Skeletal muscle tissue (tissue), 4 donors: ENCODE measurements around the gene DMAP1. TPM values are rescaled to one million over a fixed set of nuclear protein-coding genes. Genes with fewer than 3 reads are reported as not detected.

Source experiments
- H3K27ac ChIP-seq: one replicate; pipeline ENCODE4 v1.7.0; 2013; ENCODE audit warnings: mild to moderate bottlenecking, low read depth, low read length, inconsistent platforms
- H3K27me3 ChIP-seq, 3 donors: one replicate each; pipeline ENCODE4 v1.7.0; 2013; ENCODE audit warnings: low read length in 3 of 3; ENCODE audit not compliant: control insufficient read depth in 3 of 3, insufficient read depth in 3 of 3
- H3K36me3 ChIP-seq, 3 donors: one replicate each; pipeline ENCODE4 v1.7.0; 2013; ENCODE audit warnings: low read length in 3 of 3; ENCODE audit not compliant: control insufficient read depth in 3 of 3, insufficient read depth in 3 of 3
- H3K4me1 ChIP-seq, 3 donors: one replicate each; pipeline ENCODE4 v1.7.0; 2013; ENCODE audit warnings: low read length in 3 of 3, mild to moderate bottlenecking in 3 of 3; ENCODE audit not compliant: control insufficient read depth in 3 of 3, insufficient read depth in 3 of 3
- H3K4me3 ChIP-seq, 3 donors: one replicate each; pipeline ENCODE4 v1.7.0; 2013; ENCODE audit warnings: low read length in 3 of 3
- H3K9ac ChIP-seq, 3 donors: one replicate each; pipeline ENCODE4 v1.7.0; 2013; ENCODE audit warnings: low read length in 3 of 3, mild to moderate bottlenecking in 3 of 3, moderate library complexity in 2 of 3, low read depth in 1 of 3
- H3K9me3 ChIP-seq, 3 donors: one replicate each; pipeline ENCODE4 v1.7.0; 2013; ENCODE audit warnings: low read length in 3 of 3; ENCODE audit not compliant: control insufficient read depth in 3 of 3
- total RNA-seq: library from RNA; depleted of rRNA; stranded (reverse); fragments of >200 nt; gene quantifications from one replicate; pipeline ENCODE4 v1.2.3, GENCODE V29; 2014
- donor health status: Osteomylitis.

The DMAP1 gene
- total RNA-seq, 1 donor from 2014 or later = 14.6 TPM

DNA sequence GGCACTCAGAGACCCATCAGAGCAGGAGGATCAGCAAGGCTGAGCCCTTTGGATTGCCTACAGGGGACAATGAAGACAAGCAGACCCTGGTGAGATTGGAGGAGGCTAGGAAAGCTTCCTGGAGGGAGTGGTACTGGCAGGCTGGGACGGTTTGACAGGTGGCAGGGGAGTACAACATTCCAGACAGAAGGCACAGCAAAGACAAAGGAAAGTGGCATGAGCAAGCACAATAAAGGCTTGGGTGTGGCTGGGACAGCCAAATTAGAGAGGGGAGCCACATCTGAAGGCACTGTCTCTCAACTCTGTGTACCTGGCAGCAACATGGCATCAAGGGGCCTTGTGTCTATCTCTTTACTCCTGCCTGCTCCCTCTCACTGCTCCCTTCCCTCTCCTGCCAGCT lies 38.2 kb downstream of the DMAP1 start:
- H3K9me3 ChIP-seq = no peaks in the 10 kb centered on the region

GRCh38 chr1:44251989-44252671 lies 38.9 kb downstream of the DMAP1 start:
- no peak overlapping the region for H3K9ac ChIP-seq
- no peak overlapping the region for H3K27ac ChIP-seq
- H3K36me3 ChIP-seq = peaks cover 0 to 6% (median 6%) of the 10 kb centered on the region in 3 donors

More for the DNA sequence above, 38.2 kb downstream of the DMAP1 start:
- Histone ChIP-seq H3K36me3 (peaks cover 0 to 11% (median 6%) of the 10 kb centered on the region in 3 donors), H3K27ac (no peak overlapping the region), H3K4me3 (no peak overlapping the region), H3K4me1 (no peaks in the 10 kb centered on the region), H3K9ac (no peak overlapping the region), H3K27me3 (no peaks in the 10 kb centered on the region)

GRCh38 chr1:44254392-44254910 lies 41.2 kb downstream of the DMAP1 start:
- H3K36me3 ChIP-seq = peaks cover 0 to 3% (median 1%) of the 10 kb centered on the region in 3 donors
- H3K9ac ChIP-seq = no peak overlapping the region
- no peaks in the 10 kb centered on the region for H3K4me1 ChIP-seq
- no peaks in the 10 kb centered on the region for H3K27me3 ChIP-seq
- H3K27ac ChIP-seq = no peak overlapping the region
- no peak overlapping the region for H3K4me3 ChIP-seq
- H3K9me3 ChIP-seq = no peaks in the 10 kb centered on the region

More at GRCh38 chr1:44251989-44252671, 38.9 kb downstream of the DMAP1 start:
- H3K4me3 ChIP-seq = no peak overlapping the region
- H3K9me3 ChIP-seq = no peaks in the 10 kb centered on the region
- no peaks in the 10 kb centered on the region for H3K27me3 ChIP-seq
- H3K4me1 ChIP-seq = no peaks in the 10 kb centered on the region

DNA sequence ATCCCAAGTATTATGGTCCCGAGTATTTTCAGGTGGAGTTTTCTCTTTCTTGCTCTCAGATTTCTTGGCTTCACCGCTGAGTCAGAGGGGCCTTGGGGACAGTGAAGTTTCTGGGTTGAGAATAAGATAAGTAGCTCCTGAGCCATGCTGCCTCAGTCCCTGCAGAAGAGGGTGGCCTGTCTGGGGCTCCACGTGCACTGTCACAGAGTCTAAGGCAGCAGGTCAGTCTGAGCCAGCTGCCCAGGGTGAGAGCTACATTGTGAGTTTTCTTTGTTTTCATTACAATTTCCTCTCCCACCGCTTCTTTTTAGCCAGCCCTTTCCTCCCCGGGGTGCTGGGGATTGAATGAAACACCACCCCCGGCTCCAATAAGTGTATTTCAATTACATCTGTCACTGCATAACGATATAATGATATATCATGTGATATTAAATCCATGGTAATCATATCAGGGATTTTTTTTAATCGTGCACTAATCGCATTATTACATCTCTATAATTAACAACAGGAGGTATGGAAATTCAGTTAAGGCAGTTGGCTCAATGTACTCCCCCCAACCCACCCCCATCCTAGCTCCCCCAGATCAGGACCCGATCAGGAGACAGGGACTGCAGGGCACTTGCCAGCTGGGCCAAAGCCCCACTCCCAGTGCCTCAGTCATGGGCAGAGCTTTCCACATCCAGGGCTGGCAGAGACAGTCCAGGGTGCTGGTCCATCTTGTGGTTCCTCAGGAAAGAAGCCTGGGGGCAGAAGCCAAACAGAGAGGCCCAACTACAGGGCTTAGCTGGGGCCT lies 43.7 kb downstream of the DMAP1 start:
- Histone ChIP-seq H3K27me3 (no peaks in the 10 kb centered on the region), H3K36me3 (peaks cover 0 to under 1% (median 0%) of the 10 kb centered on the region in 3 donors), H3K27ac (no peak overlapping the region), H3K9me3 (no peaks in the 10 kb centered on the region), H3K4me3 (no peak overlapping the region), H3K4me1 (no peaks in the 10 kb centered on the region), H3K9ac (no peak overlapping the region)

DNA sequence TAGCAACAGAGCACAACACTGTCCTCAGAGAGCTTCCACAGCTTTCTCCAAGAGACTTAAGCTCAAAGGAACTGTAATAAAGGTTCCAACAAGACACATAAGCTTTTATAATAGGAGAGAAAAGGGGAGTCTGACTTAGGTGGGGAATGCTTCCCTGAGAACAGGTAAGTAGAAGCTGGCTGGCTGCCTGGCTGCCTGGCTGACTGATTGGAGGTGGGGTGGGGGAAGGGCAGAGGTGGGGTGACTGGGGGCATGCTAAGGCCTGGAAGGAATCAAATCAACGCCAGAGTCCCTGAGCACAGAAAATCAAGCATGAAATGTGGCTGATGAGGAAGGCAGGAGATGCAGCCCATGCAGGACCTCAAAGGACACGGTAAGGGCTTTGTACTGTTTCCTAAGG lies 45.8 kb downstream of the DMAP1 start:
- no peaks in the 10 kb centered on the region for H3K27me3 ChIP-seq
- no peak overlapping the region for H3K27ac ChIP-seq
- H3K9ac ChIP-seq = no peak overlapping the region
- no peaks in the 10 kb centered on the region for H3K9me3 ChIP-seq
- H3K4me3 ChIP-seq = no peak overlapping the region
- peaks cover 0 to 7% (median 2%) of the 10 kb centered on the region in 3 donors for H3K4me1 ChIP-seq
- no peaks in the 10 kb centered on the region for H3K36me3 ChIP-seq

DNA sequence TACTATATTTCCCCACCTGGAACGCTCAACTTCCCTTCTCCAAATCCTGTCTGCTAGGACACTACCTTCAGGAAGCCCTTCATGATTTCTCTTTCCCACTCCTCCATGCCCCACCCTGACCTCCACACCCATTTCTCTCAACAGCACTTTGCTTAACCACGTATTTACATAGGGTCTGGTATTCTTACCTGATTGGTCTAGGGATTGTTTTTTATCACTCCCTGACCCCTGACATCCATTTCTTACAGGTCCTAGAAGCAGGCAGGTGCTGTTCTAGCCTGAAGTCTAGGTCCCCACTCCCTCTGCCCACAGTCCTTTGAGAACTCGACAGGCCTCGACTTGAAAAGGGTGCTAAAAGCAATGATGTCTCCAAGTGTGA lies 47.5 kb downstream of the DMAP1 start:
- Histone ChIP-seq H3K4me3 (no peak overlapping the region), H3K9ac (no peak overlapping the region), H3K27ac (no peak overlapping the region), H3K36me3 (no peaks in the 10 kb centered on the region), H3K4me1 (peaks cover 0 to 7% (median 2%) of the 10 kb centered on the region in 3 donors), H3K9me3 (no peaks in the 10 kb centered on the region), H3K27me3 (no peaks in the 10 kb centered on the region)

GRCh38 chr1:44261171-44261817 lies 48.0 kb downstream of the DMAP1 start:
- Histone ChIP-seq H3K4me3 (no peak overlapping the region), H3K36me3 (no peaks in the 10 kb centered on the region), H3K9me3 (no peaks in the 10 kb centered on the region), H3K27me3 (no peaks in the 10 kb centered on the region), H3K9ac (no peak overlapping the region), H3K4me1 (peaks cover 0 to 7% (median 2%) of the 10 kb centered on the region in 3 donors), H3K27ac (no peak overlapping the region)

DNA sequence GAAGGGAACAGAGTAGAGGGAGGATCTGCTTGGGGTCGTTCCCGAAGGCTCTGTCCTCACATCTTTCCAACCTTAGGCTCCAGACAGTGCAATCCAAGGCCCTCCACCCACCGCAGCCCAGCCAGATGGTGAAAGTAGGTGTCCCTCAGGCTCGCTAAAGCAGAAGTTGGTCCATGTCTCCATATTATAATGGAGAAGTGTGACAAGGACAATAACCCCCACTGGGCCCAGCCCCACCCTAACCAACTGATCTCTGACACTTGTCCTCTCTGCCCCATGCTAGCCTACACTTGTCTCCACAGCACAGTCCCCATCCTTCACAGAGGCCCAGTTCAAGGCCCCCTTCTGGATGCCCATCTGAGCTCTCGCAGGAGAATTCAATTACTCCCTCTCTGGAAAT lies 48.7 kb downstream of the DMAP1 start:
- H3K4me1 ChIP-seq = peaks cover 0 to 7% (median 2%) of the 10 kb centered on the region in 3 donors
- no peak overlapping the region for H3K4me3 ChIP-seq

GRCh38 chr1:44262414-44262813 lies 49.1 kb downstream of the DMAP1 start:
- H3K27ac ChIP-seq = no peak overlapping the region
- H3K9me3 ChIP-seq = no peaks in the 10 kb centered on the region
- H3K27me3 ChIP-seq = no peaks in the 10 kb centered on the region
- H3K36me3 ChIP-seq = no peaks in the 10 kb centered on the region
- H3K4me1 ChIP-seq = peaks cover 0 to 7% (median 2%) of the 10 kb centered on the region in 3 donors
- H3K9ac ChIP-seq = no peak overlapping the region
- no peak overlapping the region for H3K4me3 ChIP-seq

More for the DNA sequence above, 48.7 kb downstream of the DMAP1 start:
- Histone ChIP-seq H3K27me3 (no peaks in the 10 kb centered on the region), H3K9ac (no peak overlapping the region), H3K27ac (no peak overlapping the region), H3K36me3 (no peaks in the 10 kb centered on the region), H3K9me3 (no peaks in the 10 kb centered on the region)
